Hematopoietic multipotent progenitor cell treated with erythropoietin and hydrocortisone succinate and interleukin-3 and kit ligand, for 8 days (in vitro differentiated cells): ENCODE results near the gene NAP1L3.

Source experiments
- DNase-seq: peaks from one replicate; pipeline ENCODE4 v3.0.0-alpha.2; 2015

NAP1L3 gene, protein sequence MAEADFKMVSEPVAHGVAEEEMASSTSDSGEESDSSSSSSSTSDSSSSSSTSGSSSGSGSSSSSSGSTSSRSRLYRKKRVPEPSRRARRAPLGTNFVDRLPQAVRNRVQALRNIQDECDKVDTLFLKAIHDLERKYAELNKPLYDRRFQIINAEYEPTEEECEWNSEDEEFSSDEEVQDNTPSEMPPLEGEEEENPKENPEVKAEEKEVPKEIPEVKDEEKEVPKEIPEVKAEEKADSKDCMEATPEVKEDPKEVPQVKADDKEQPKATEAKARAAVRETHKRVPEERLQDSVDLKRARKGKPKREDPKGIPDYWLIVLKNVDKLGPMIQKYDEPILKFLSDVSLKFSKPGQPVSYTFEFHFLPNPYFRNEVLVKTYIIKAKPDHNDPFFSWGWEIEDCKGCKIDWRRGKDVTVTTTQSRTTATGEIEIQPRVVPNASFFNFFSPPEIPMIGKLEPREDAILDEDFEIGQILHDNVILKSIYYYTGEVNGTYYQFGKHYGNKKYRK

DNA sequence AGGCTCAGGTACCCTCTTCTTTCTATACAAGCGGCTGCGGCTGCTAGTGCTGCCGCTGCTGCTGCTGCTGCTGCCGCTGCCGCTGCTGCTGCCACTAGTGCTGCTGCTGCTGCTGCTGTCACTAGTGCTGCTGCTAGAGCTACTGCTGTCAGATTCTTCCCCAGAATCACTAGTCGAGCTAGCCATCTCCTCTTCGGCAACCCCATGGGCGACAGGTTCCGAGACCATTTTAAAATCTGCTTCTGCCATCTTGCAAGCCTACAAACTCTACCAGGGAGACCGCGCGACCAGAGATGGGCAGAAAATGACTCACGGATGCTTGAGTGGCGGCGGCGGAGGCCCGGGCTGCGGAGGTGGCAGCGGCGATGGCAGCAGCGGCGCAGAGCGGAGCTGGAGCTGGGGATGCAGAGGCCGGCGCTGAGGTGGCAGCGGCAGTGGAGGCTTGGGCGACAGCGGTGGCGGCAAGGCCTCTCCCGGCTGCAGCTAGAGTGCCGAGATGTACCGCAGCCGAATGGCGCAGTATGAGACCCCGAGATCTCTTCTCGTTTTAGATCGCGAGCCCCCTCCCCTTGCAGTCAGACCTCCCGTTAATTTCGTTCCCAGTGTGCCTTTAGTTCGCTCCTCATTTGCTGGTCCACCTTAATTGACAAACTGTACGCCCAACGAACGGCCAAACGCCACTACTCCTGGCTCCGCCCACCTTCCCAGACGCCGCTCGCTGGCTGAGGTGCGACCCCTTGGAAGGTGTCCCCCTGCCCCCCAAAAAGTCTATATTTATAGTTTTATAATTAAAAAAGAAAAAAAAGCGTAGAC lies at the start of gene NAP1L3:
NAP1L3 (minus strand) TSS at position 523 of the 813 bp plus-strand sequence; CDS start at position 249, 274 bp downstream.
- peak; percentile 17 for DNase-seq

DNA sequence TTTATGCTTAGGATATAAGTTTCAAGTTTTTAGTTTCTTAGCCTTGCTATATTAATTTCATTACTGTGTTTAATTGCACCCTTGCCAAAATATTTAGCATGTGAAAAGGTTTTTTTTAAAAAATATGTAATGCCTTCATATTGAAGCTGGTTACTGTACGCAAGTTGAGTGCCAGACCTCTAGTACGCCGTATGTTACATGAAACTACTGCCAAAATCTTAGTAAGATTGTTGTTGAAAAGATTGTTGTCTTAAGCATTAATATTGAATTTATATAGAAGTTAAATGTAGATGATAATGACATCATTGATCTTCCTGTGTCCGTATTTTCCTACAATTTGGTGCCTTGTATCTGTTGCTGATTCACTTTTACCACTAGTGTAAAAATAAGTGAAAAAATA lies 37.7 kb upstream of the NAP1L3 start:
- no peak for DNase-seq

DNA sequence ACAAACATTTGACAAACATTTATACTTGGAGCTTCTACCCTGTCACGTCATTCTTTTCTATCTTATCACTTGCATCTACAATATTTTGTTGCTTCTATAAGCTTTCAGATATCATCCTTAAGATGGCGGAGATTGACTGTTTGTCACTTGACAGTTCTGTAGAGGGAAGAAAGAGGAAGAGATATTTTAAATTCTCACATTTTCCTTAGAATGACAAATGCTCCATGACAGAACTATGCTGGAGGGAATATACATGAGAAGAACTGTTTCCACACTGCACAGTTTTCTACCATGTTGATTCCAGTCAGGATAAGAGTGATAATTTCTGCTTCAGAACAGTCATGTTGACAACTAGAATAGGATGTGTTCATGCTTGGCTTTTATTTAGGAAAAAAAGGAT lies 30.3 kb upstream of the NAP1L3 start:
- no peak for DNase-seq

DNA sequence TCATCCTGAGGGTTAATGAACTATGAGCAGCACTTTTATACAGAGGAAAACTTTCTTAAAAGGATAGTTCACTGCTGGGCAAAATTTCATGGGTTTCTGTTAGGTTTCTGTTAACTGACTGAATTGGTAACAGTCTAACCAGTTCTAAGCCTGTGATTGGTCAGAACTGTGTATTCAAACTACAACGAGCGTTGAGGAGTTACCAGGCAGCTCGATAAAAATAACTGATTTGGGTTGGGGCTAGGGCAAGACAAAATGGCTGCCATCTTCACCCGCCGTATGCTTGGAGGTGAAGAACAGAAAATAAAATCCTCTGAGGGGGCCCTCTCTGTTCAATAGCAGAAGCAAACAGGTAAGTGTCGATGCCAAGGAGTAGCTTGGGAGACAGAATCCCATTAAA lies 22.6 kb upstream of the NAP1L3 start:
- no peak for DNase-seq

DNA sequence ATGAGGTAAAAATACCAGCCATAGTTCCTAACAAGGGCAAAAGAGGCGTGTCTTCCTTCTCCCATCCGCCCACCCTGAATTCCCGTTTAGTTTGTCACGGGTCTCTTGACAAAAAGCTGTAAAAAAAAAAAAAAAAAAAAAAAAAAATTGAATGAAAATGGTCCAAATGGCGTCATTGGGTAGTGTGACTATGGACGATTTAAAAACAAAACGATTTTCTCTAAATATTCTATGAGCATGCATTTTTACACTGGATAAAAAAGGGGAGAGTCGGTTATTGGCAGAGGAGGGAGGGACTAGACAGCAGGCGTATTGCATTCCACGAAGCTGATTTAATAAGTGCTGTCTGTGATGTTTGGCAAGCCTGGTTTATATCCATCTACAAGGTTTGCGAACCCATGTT lies 492 bp upstream of the NAP1L3 start, which contains the start of gene FAM133A:
FAM133A (plus strand) TSS at position 338 of the 403 bp plus-strand sequence. CDS start 35,214 bp downstream, outside the sequence.
- DNase-seq, result no peak

DNA sequence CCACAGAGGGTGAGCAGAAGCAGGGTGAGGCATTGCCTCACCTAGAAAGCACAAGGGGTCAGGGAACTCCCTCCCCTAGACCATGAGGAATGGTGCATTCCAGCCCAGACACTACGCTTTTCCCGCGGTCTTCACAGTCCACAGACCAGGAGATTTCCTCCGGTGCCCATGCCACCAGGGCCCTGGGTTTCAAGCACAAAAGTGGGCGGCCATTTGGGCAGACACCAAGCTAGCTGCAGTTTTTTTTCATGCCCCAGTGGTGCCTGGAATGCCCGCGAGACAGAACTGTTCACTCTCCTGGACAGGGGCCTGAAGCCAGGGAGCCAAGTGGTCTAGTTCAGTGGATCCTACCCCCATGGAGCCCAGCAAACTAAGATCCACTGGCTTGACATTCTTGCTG lies 12.8 kb downstream of the NAP1L3 start:
- DNase-seq, result no peak

DNA sequence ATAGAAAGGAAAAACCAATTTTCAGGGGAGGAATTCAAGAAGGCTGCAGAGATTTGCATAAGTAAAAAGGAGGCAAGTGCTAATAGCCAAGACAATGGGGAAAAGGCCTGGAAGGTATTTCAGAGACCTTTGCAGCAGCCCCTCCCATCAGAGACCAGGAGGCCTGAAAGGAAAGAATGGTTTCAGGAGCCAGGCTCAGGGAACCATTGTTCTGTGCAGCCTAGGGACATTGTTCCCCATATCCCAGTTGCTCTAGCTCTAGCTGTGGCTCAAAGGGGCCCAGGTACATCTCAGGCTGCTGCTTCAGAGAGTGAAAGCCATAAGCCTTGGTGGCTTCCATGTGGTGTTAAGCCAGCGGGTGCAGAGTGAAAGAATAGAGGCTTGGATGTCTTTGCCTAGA lies 24.0 kb downstream of the NAP1L3 start:
- no peak for DNase-seq

DNA sequence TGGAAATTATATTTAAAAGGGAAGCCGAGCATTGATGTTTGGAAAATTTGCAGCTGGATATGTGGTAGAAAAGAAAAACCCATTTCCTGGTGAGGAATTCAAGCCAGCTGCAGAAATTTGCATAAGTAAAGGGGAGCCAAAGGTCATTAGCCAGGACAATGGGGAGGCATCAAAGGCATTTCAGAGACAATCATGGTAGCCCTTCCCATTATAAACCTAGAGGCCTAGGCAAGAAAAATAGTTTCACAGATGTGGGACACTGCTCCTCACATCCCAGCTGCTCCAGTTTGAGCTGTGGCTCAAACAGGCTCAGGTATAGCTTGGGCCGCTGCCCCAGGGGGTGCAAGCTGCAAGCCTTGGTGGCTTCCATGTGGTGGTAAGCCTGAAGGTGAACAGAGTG lies 35.8 kb downstream of the NAP1L3 start:
- no peak for DNase-seq
